ENCODE measurements around the gene KDM2A. TPM values are rescaled to one million over a fixed set of nuclear protein-coding genes. Genes with fewer than 3 reads are reported as not detected.

KDM2A gene
- total RNA-seq, 2 donors from 2014 or later, result 104 to 107 TPM

Other genes starting within 250 kb of the KDM2A start
- 10 to 100 TPM in 1 of 2 donors, 1 to 10 TPM in 1; 9.1 to 12.7 TPM for gene PC, start 160.9 kb upstream of the KDM2A start, total RNA-seq
- gene C11orf86, start 144.0 kb upstream of the KDM2A start, total RNA-seq, result not detected
- gene SYT12, start 96.1 kb upstream of the KDM2A start, total RNA-seq, result not detected
- 1 to 10 TPM; 2.6 to 3.4 TPM for gene RHOD, start 62.4 kb upstream of the KDM2A start, total RNA-seq
- 100 to 1,000 TPM; 379 to 422 TPM for gene GRK2, start 147.2 kb downstream of the KDM2A start, total RNA-seq
- gene ANKRD13D, start 170.0 kb downstream of the KDM2A start, total RNA-seq, result 10 to 100 TPM; 78.5 to 90.9 TPM
- 10 to 100 TPM; 13.3 to 20.3 TPM for gene SSH3, start 184.3 kb downstream of the KDM2A start, total RNA-seq
- gene POLD4, start 234.3 kb downstream of the KDM2A start, total RNA-seq, result 10 to 100 TPM; 68.5 to 74.1 TPM

All from activated T-cell treated with anti-CD3 and anti-CD28 coated beads, Interleukin-2, amount 50 U/mL, for 72 hours (primary cell).